ENCODE measurements around the gene ABHD16B. TPM values are rescaled to one million over a fixed set of nuclear protein-coding genes. Genes with fewer than 3 reads are reported as not detected.
"Not testable (repeated sequence)": the region's sequence is repeated elsewhere in the genome, so short reads cannot be mapped to it uniquely, and the experiment has no call there.

ABHD16B gene
- total RNA-seq, 1 experiment from 2014 or later: not detected

GRCh38 chr20:63878899-63879663 is 17.8 kb downstream of the ABHD16B start:
- no peak for DNase-seq (ENCODE audit: low spot score)

DNA sequence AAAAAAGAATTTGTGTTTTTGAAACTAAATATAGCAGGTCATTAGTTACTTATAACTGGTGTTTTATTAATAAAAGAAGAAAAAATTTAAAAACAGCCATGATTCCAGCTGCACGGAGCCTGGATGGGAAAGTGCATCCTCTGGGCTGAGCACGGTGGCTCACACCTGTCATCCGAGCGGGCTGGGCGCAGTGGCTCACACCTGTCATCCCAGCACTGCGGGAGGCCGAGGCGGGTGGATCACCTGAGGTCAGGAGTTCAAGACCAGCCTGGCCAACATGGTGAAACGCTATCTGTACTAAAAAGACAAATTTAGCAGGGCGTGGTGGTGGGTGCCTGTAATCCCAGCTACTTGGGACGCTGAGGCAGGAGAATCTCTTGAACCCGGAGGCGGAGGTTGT is 19.6 kb downstream of the ABHD16B start:
- DNase-seq (ENCODE audit: low spot score): not testable (repeated sequence)

DNA sequence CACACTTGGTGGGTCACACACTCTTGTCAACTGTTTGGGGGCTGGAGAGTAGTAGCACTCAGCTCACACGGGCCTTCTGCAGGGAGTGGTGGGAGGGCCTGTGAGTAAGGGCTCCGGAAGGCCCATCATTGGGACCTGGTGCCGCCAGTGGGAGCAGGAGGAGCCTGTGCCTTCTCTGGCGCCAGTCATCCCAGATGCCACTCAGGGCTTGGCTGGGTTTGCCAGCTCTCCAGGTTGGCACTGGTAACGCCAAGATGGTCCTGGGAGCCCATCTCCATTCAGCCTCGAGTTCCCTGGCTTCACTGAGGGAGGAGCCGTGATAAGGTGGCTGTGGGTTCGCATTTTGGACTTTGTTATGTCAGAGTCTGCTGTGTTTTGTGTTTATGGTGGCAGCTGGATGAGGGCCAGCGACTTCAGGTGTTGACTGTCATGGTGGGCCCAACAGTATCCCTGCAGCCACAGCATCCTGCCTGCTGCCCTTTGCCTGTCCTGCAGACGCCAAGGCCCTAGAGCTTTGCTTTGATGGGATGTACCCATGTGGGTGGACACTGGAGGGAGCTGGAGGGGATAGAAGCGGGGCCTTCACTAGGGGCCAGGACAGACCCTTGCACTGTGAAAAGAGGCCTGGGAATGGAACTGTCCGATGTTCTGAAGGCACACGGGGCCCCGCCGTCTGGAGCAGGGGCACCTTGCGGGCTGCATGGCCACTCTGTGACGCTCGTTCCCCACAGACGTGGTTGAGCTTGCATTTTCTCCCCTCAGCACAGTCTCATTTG is 20.3 kb downstream of the ABHD16B start:
- no peak for DNase-seq (ENCODE audit: low spot score)

DNA sequence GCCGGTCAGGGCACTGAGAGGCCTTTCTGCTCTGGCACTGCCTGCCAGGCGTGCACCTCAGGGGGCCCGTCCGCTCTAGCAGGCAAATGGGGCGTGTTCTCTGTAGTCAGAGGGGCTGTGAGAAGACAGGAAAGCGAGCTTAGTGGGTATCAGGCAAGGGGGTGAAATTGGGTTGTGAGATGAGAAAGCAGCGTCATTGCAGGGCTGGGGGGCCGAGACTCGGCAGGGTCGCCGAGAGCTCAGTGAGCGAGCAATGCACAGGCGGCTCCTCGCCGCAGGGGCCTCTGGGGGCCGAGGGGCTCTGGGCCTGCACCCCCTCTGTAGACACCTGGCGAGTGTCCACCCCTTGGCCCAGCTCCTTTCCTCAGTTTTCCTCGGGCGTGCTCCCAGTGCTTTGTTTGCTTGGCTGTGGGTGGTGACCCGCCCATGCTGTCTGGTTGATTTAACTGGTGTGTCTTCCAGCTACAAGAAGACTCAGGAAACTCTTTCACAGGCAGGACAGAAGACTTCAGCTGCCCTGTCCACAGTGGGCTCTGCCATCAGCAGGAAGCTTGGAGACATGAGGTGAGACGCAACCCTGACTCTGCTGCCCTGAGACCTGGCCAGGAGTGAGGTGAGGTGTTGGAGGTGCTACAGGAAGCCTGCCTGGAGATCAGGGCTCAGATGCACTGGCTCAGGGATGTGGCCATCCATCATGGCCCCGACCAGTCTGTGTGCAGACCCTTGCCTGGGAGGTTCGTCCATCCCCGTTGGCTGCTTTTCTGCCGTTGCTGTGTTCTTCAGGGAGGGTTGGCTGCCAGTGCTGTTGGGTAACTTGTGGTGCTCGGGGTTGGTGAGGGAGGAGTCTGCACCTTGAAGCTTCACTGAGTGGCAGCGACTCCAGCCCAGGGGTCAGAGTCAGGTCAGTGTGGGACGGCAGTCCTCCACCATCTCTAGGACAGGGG is 21.2 kb downstream of the ABHD16B start:
- no peak for DNase-seq (ENCODE audit: low spot score)

DNA sequence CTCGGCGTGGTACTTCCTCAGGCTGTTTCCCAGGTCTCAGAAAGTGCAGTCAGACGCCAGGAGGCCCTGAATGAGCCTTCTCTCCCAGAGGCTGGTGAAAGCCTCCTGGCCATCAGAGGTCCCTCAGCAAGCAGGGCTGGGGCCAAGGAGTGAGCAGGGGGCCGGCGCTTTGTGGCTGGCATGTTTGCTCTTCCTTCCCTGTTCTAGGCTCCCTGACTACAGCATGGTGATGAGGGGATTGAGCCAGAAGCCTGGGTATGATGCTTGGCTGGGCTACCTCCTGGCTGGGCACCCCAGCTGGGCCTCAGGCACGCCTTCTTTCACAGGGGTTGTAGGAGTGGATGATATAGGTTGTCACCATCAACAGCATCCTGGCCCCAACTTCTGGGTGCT is 21.9 kb downstream of the ABHD16B start:
- DNase-seq (ENCODE audit: low spot score): no peak

DNA sequence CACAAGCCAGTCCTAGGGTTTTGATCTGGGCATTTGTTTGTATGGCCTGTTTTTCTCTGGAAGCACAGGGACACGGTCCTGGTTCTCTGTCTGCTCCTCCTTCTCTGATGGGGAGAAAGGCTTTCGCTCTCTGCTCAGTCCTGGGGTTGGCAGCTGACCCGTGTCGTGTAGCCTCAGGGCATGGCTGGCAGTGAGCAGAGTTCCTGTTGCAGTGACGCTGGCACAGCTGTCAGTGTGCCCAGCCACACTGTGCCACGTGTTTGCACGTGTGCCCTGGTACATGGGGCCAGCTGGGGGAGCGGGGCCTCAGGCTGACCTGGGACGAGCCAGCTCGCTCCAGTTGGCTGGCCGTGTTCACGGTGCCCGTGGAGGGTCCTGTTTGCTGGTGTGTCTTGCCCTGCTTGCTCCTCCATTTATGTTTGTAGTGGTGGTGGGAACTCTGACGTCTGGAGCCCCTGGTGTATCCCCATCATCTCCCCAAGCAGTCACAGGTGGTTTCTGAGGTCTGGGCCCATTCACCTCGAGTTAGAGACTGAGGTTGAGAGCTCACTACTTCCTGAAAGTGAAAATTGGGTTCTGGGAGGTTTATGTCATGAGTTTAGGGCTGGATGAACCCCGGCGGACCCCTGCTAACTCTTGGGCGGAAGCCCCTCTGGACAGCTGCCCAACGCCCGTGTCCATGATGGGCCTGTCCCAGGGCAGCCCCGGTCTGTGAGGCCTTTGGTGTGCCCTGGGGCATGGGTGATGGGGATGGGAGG is 23.4 kb downstream of the ABHD16B start:
- no peak for DNase-seq (ENCODE audit: low spot score)

DNA sequence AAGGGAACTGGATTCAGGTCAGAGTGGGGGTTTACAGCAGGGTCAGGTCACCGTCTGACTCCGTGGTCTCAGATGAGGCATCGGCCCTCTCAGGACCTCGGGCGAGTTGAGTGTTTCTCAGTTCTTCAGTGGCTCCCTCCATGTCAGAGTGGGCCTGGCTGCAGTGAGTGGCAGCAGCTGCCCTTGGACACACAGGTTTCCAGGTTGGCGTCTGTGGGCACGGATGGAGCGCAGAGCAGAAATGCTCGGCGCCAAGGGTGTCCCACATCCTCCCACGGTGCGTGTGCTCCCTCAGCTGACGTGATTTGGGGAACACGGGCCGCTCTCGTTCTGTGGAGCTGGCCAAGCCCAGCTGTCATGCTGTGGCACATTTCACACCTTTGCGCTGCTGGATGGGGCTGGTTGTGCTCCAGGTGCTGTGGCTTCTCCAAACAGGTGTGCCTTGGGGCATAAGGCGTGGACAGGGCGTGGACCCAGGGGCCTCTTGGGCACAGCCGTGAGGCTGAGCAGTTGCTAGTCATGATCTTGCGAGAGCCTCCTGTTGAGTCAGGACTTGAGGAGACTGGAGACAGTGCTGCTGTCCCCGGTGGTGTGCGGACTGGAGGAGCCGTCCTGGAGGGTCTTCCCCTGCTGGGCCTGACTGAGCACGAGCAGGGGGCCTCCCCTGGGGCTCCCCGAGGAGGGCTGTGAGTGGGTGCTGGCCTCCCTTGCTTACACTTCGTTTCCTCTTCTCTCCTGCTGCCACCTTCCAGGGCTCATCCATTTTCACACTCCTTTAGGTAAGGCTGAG is 24.2 kb downstream of the ABHD16B start:
- no peak for DNase-seq (ENCODE audit: low spot score)

GRCh38 chr20:63886054-63886419 is 24.7 kb downstream of the ABHD16B start:
- DNase-seq (ENCODE audit: low spot score): no peak

DNA sequence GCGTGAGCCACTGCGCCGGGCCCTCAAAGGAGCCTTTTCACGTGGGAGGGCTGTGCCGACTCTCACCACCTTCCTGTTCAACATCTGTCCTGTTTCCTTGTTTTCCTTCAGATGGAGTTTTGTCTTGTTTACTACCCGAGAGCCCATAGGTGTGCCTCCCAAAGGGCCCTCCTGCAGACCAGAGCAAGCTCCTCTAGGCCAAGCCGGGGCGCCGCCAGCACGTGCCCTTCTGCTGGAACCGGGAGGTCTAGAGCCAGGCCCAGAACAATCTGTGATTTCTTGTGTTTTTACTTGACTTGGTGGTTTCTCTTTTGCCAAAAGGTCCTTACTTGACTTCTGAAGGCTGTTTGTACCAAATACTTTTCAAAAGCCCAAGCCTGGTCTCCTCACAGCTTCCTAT is 25.6 kb downstream of the ABHD16B start:
- no peak for DNase-seq (ENCODE audit: low spot score)

DNA sequence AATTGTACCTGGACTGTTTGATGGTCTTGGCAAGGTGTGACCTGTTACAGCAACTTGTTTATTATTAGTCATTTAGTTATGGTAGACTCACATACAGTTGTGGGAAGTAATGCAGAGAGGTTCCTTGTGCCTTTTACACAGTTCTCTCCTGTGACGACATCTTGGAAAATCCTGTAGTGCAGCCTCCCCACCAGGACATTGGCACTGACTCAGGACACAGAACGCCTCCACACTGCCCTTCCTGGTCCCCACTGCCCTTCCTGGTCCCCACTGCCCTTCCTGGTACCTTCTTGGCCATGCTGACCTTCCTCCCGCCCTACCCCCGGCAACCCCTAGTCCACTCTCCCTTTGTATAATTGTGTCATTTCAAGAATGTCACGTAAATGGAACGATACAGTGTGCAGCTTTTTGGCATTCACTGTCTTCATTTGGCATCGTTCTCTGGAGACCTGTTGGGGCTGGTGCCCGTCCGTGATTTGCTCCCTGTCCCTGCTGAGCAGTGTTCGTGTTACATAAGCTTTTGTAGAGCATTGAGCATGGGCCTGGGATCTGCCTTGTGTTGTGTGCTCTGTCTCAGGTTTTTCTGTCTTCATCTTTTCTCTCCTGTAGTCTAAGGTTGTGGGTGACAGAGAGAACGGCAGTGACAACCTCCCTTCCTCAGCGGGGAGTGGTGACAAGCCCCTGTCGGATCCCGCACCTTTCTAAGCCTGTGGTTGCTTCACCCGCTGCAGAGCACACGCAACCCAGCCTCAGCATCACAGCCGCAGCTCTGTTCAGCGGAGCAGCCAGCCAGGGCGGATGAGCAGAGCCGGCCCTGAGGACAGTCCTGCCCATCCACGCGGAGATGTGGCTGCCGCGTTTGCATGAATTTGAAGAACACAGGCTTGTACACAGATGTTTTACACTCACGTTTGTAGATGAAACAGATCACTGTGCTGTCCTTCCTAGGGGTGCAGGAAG is 28.2 kb downstream of the ABHD16B start:
- DNase-seq (ENCODE audit: low spot score): no peak

DNA sequence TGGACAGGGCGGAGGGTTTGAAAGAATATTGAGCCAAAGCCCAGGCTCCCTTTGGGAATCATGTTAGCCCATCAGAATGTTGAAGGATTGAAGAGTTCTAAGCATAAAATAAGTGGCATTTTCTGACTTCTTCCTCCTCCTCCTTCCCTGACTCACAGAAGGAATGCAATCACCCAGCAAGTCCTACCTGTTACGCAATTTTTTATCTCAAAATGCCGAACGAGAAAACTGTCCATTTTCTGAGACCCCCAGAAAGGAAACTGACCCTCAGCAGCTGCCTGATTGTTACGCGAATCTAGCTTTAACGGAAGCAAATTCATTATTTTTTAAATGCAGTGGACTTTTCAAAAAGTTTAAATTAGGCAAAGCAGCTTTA is 28.9 kb downstream of the ABHD16B start:
- no peak for DNase-seq (ENCODE audit: low spot score)

GRCh38 chr20:63890616-63891015 is 29.3 kb downstream of the ABHD16B start:
- DNase-seq (ENCODE audit: low spot score): no peak

- no peak for DNase-seq (ENCODE audit: low spot score)
These were observed 30.0 kb downstream of the ABHD16B start for GRCh38 chr20:63891061-63892002.

GRCh38 chr20:63892402-63892801 is 31.1 kb downstream of the ABHD16B start:
- DNase-seq (ENCODE audit: low spot score): no peak

DNA sequence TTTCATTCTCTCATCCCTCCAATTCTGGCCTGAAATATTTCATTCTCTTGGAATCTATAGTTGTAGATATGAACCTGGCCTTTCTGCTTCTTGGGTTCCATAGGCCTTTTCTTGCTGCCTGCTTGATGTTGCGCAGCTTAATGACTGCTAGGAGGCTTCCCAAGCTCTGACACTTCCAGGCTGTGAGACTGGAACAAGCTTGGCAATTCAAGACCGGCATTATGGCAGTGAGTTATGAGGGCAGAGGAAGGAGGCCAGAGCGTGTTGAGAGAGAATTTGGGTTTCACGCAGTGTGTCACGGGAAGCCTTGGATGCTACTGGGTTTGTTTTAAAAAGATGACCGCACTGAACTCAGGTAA is 32.7 kb downstream of the ABHD16B start:
- no peak for DNase-seq (ENCODE audit: low spot score)

DNA sequence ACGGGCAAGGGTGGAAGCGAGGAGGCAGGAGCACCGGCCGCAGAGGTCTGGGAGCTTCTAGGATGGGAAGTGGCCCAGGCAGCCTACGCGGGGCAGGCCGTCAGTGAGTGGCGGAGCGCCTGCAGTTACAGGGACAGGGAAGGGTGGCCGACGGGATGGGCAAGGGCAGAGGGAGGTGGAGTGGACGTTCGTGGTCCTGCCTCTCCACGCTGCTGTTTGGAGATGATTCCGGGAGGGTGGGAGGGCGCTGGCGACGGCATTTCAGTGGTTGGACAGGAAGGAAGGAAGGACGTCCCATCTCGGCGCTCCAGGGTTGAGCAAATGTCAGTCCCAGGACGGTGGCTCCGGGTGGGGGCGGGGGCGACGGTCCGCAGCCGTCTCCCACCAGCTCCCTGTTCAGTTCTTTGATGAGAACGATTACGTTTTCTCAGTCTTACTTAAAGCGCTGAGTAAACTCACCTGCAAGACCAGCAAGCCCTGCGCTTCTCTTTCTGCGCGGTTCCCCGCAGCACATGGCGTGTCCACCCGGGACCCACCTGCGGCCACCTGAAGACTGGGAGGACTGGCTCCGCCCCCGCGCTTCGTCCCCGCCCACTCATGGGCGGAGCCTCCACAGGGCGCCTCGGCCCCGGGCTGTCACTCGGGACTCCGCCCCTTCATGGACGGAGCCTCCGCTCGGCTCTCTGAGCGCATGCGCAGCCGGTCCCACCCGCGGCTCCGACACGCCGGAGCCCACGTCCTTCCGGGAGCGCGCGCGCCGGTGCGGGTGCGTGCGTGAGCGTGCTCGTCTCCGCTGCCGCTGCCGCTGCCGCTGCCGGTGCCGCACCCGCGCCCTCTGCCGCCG is 33.3 kb downstream of the ABHD16B start, which contains the start of gene DNAJC5:
Gene DNAJC5 (plus strand): TSS at position 769 of the 844 bp plus-strand sequence. CDS start 33,220 bp downstream, outside the sequence.
- peak; percentile 84 for DNase-seq (ENCODE audit: low spot score)

All from H4 (cell line).